K562 (cell line): ENCODE data around the gene COLEC12. TPM values are rescaled to one million over a fixed set of nuclear protein-coding genes. Genes with fewer than 3 reads are reported as not detected.
A peak's percentile ranks its signal among the peaks of the same experiment; 100 is the strongest.

Source experiments
- HDAC3 ChIP-seq: fragments of 450-650 bp; IDR thresholded peaks from 2 replicates; pipeline ENCODE4 v1.6.1; 2018; ENCODE audit warnings: borderline replicate concordance, mild to moderate bottlenecking, moderate library complexity; ENCODE audit not compliant: partially characterized antibody
- KDM2B ChIP-seq: fragments of 250-450 bp; sonication (Bioruptor Pico); IDR thresholded peaks from 2 replicates; pipeline ENCODE4 v1.8.0; 2021; ENCODE audit warnings: mild to moderate bottlenecking, moderate library complexity
- MAZ ChIP-seq, 2 experiments: fragments of 450-650 bp in 1 of 2; sonication (generic) in 1 of 2; formaldehyde crosslinking; IDR thresholded peaks in 1 of 2; conservative IDR thresholded peaks in 1 of 2; 2 replicates each; pipeline versions ENCODE4 v1.4.0 to v1.5.0; 2020; ENCODE audit warnings: mild to moderate bottlenecking in 1 of 2, missing genetic modification reagents in 1 of 2
- PHB ChIP-seq: fragments of 250-450 bp; sonication (Bioruptor Pico); IDR thresholded peaks from 2 replicates; pipeline ENCODE4 v1.5.0; 2021
- REST ChIP-seq, 2 experiments: fragments of 450-650 bp; formaldehyde crosslinking in 1 of 2; IDR thresholded peaks; 2 replicates each; pipeline versions ENCODE4 v1.4.0 to v1.6.1; 2014 to 2020; ENCODE audit warnings: mild to moderate bottlenecking in 2 of 2, borderline replicate concordance in 1 of 2, low read depth in 1 of 2
- SRSF7 ChIP-seq: fragments of 200-400 bp; formaldehyde crosslinking; optimal IDR thresholded peaks from 2 replicates; pipeline ENCODE3; 2017; ENCODE audit warnings: mild to moderate bottlenecking, low read depth, low read length
- STAT5A ChIP-seq: IDR thresholded peaks from 2 replicates; pipeline ENCODE4 v1.6.1; 2012; ENCODE audit warnings: low read length, inconsistent platforms, borderline replicate concordance
- TAF1 ChIP-seq: IDR thresholded peaks from 2 replicates; pipeline ENCODE4 v1.6.1; 2011; ENCODE audit warnings: mild to moderate bottlenecking, low read length, moderate library complexity; ENCODE audit not compliant: insufficient read depth, control insufficient read depth, severe bottlenecking; ENCODE audit errors: extremely low read depth
- ZNF175 ChIP-seq: fragments of 200-800 bp; sonication (Bioruptor generic); IDR thresholded peaks from 2 replicates; pipeline ENCODE4 v1.6.1; 2016; ENCODE audit warnings: low read depth, mild to moderate bottlenecking, missing genetic modification characterization, missing compliant biosample characterization
- polyA plus RNA-seq, 8 experiments: library from polyadenylated mRNA; depleted of rRNA in 4 of 8; stranded (reverse) in 5 of 8; unstranded in 3 of 8; fragments of >200 nt; fragmentation: Nextera tagmentation in 2 of 8; fragmentation: Illumina TruSeq in 1 of 8; extraction: Ambion mirVana in 2 of 8; extraction: Trizol in 1 of 8; gene quantifications; 2 replicates each; pipeline versions ENCODE4 v1.2.1 to v1.2.3, GENCODE V29; 2011 to 2014; ENCODE audit warnings: inconsistent platforms in 1 of 8, missing spikeins in 1 of 8
- total RNA-seq, 7 experiments: library from RNA; depleted of rRNA in 6 of 7; stranded (reverse); fragments of >200 nt in 6 of 7; fragmentation: Illumina TruSeq in 2 of 7; extraction: Trizol in 2 of 7; gene quantifications; 2 replicates each; pipeline versions ENCODE4 v1.2.1 to v1.2.3, GENCODE V29; 2011 to 2021; ENCODE audit warnings: low replicate concordance in 1 of 7

Gene COLEC12
- total and polyA plus RNA-seq, 9 of the 15 experiments (the other 6 are each of a cell fraction or from before 2014, with no cell fraction given), result 0.04 TPM; not detected in 8

GRCh38 chr18:267688-268552 lies 232.6 kb downstream of the COLEC12 start, which contains the start of gene THOC1 (continued):
- TF ChIP-seq TAF1 (peak; percentile 97), SRSF7 (no peak), PHB (CRISPR knock-in tag) (peak; percentile 72; the same call in 1 of the 2 replicates), REST (IDR thresholded peaks at IDR 0.05; ENCODE audit: borderline replicate concordance) (no peak), REST (CRISPR knock-in tag; IDR thresholded peaks at IDR 0.05; ENCODE audit: low read depth) (peak; percentile 85), MAZ (CRISPR knock-in tag; conservative IDR thresholded peaks at IDR 0.05 in 1 of 2, IDR thresholded peaks at IDR 0.05 in 1 of 2) (peak; percentile 60 to 68; a peak in 3 of 4 replicates), KDM2B (peak; percentile 36; the same call in 1 of the 2 replicates), ZNF175 (CRISPR knock-in tag) (peak; percentile 21), STAT5A (peak; percentile 7; the same call in 1 of the 2 replicates), HDAC3 (no peak)
